ENCODE results near the gene RAB7A. TPM values are rescaled to one million over a fixed set of nuclear protein-coding genes. Genes with fewer than 3 reads are reported as not detected.

The RAB7A gene
- total RNA-seq, 1 donor from 2014 or later, result 155 TPM

DNA sequence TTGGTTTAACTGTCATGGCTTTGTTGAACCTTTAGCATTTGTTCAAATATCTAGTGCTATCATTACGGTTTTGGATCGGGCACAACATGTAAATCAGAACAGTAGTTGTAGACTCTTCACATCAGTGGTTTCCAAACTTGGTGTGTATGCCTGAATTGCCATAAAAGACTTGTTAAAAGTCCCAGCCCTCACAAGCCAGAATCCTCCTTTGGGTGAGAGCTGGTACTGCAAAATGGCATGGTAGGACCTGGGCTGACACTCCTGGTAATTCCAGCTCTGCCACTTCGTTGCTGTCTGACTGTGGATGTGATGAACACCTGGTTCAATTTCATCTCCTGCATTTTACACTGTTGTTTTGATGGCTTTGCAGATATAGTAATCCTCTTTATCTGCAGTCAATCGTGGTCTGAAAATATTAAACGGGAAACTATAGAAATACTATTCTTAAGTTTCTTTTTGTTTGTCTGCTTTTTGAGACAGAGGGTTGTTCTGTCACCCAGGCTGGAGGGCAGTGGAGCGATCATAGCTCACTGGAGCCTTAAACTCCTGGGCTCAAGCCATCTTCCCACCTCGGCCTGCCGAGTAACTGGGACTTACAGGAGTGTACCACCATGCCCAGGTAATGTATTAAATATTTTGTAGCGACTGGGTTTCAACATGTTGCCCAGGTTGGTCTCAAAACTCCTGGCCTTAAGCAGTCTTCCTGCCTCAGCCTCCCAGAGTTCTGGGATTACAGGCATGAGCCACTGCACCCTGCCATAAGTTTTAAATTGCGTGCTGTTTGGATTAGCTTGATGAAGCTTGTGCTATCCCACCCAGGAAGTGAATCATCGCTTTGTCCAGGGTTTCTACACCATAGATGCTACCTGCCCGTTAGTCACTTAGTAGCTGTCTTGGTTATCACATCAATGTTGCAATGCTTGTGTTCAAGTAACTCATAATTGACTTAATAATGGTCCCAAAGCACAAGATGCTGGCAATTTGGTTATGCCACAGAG is 61.6 kb downstream of the RAB7A start:
- TF ChIP-seq, protein P1, sequence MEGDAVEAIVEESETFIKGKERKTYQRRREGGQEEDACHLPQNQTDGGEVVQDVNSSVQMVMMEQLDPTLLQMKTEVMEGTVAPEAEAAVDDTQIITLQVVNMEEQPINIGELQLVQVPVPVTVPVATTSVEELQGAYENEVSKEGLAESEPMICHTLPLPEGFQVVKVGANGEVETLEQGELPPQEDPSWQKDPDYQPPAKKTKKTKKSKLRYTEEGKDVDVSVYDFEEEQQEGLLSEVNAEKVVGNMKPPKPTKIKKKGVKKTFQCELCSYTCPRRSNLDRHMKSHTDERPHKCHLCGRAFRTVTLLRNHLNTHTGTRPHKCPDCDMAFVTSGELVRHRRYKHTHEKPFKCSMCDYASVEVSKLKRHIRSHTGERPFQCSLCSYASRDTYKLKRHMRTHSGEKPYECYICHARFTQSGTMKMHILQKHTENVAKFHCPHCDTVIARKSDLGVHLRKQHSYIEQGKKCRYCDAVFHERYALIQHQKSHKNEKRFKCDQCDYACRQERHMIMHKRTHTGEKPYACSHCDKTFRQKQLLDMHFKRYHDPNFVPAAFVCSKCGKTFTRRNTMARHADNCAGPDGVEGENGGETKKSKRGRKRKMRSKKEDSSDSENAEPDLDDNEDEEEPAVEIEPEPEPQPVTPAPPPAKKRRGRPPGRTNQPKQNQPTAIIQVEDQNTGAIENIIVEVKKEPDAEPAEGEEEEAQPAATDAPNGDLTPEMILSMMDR (IDR thresholded peaks at IDR 0.05; ENCODE audit: unreplicated experiment), result peak; percentile 61
- Mint-ChIP-seq H3K9me3 (ENCODE audit: unreplicated experiment) (no peaks in the 10 kb centered on the region), H3K4me3 (ENCODE audit: unreplicated experiment) (no peak overlapping the region), H3K27me3 (ENCODE audit: unreplicated experiment) (no peaks in the 10 kb centered on the region), H3K36me3 (ENCODE audit: low read depth, unreplicated experiment) (no peaks in the 10 kb centered on the region), H3K4me1 (ENCODE audit: unreplicated experiment) (peaks cover 18% of the 10 kb centered on the region), H3K27ac (ENCODE audit: unreplicated experiment) (no peak overlapping the region)
- peak; percentile 47 for DNase-seq (ENCODE audit: low spot score)

DNA sequence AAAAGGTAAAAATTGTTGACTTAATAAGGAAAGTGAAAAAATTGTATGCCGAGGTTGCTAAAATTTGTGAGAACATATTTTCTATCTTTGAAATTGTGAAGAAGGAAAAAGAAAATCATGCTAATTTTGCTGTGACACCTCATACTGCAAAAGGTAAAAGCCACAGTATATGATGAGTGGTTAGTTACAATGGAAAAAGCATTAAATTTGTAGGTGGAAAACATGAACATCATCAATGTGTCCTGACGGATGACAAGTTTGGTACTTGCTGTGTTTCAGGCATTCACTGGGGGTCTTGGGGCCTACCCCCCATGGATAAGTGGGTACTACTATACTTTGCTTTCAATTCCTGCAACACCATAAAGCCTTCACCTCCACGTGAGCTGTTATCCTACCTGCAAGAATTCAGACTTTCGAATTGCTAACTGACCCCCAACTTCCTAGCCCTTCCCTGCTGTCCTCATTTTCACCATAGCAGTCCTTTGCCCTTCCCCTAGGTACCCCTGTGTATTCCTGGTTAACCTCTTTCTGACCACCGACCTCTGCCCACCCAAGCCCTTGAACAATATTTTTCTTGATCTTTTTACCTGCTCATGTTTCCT is 62.4 kb downstream of the RAB7A start:
- DNase-seq (ENCODE audit: low spot score), result no peak
- TF ChIP-seq, protein P1 (IDR thresholded peaks at IDR 0.05; ENCODE audit: unreplicated experiment), result no peak
- H3K4me3 Mint-ChIP-seq (ENCODE audit: unreplicated experiment), result peak overlapping the region; percentile 6
- H3K9me3 Mint-ChIP-seq (ENCODE audit: unreplicated experiment), result no peaks in the 10 kb centered on the region
- no peak overlapping the region for H3K27ac Mint-ChIP-seq (ENCODE audit: unreplicated experiment)
- no peaks in the 10 kb centered on the region for H3K36me3 Mint-ChIP-seq (ENCODE audit: low read depth, unreplicated experiment)
- peaks cover 18% of the 10 kb centered on the region for H3K4me1 Mint-ChIP-seq (ENCODE audit: unreplicated experiment)
- no peaks in the 10 kb centered on the region for H3K27me3 Mint-ChIP-seq (ENCODE audit: unreplicated experiment)

DNA sequence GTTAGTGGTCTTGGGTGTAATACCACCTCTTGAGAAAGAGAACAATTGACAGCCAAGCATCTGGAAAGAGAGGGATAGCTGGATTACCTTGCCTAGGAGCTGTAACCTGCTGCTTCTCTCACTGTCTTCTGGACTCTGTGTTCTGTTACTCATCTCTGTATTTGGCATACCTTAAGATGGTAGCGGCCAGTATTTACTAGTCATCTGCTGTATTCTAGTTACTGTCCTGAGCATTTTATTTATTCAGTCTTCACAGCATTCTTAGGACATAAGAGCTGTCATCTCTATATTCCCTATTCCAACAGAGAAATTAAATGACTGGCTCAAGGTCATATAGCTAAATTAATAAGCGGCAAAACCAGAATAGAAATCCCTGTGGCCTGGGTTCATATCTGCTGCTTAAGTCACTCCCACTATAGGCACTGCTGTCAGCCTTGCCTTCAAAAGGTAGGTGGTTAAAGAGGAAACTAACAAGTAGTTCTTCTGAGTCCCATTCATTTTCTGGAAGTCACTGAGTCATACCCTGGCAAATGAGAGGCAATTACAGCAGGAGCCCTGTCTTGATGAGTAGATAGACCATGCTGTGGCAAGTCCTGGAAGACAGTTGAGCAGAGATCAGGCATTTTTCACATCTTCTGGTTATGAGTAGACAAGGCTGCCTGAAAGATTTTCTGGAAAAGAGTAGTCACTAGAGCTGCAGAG is 68.2 kb downstream of the RAB7A start:
- no peak for DNase-seq (ENCODE audit: low spot score)
- Mint-ChIP-seq H3K27me3 (ENCODE audit: unreplicated experiment) (no peaks in the 10 kb centered on the region), H3K9me3 (ENCODE audit: unreplicated experiment) (no peaks in the 10 kb centered on the region), H3K4me3 (ENCODE audit: unreplicated experiment) (no peak overlapping the region), H3K27ac (ENCODE audit: unreplicated experiment) (peak overlapping the region; percentile 15), H3K36me3 (ENCODE audit: low read depth, unreplicated experiment) (peaks cover 16% of the 10 kb centered on the region), H3K4me1 (ENCODE audit: unreplicated experiment) (peaks cover 10% of the 10 kb centered on the region)
- TF ChIP-seq, protein P1 (IDR thresholded peaks at IDR 0.05; ENCODE audit: unreplicated experiment), result no peak

DNA sequence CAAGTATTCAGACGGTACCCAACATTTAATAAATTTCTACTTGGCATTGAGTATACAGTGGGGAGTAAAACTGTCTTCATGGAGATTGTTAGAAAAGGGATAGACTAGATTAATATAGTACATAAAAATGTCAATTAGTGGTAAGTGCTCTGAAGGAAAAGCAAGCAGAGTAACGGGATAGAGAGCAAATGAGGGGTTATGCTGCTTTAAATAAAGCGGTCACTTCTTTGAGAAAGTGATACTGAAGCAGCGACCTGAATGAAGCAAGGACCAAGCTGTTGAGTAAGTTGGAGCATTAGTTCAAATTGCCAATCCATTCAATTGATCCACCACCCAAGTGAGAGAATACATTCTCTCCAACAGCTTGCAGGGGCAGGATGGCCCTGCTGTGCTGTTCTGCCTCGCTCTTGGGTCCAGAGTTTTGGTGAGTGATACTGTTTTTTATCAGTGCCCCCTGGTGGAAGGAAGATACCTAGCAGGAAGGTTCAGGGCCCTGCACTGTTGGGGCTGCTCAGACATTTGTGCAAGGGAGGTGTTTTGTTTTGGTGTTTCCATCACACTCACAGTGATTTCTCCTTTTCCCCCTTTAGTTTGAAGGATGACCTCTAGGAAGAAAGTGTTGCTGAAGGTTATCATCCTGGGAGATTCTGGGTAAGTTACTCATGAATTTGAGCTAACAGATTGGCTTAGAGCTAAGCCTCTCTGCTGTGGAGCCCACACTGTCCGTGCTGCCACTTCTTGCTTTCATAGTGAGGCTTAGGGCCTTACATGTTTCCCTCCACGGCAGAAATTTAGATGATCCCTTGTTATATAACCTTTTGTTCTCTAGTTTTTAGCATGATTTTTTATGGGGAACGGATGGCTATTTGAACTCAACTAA is 69.0 kb downstream of the RAB7A start:
- Mint-ChIP-seq H3K36me3 (ENCODE audit: low read depth, unreplicated experiment) (peaks cover 23% of the 10 kb centered on the region), H3K9me3 (ENCODE audit: unreplicated experiment) (no peaks in the 10 kb centered on the region), H3K4me3 (ENCODE audit: unreplicated experiment) (no peak overlapping the region), H3K4me1 (ENCODE audit: unreplicated experiment) (peaks cover 10% of the 10 kb centered on the region), H3K27me3 (ENCODE audit: unreplicated experiment) (no peaks in the 10 kb centered on the region), H3K27ac (ENCODE audit: unreplicated experiment) (peak overlapping the region; percentile 15)
- DNase-seq (ENCODE audit: low spot score), result peak; percentile 66
- TF ChIP-seq, protein P1 (IDR thresholded peaks at IDR 0.05; ENCODE audit: unreplicated experiment), result peak; percentile 84

All from endothelial cell (in vitro differentiated cells).